LoVo (cell line): ENCODE measurements around the gene CCNYL1.
"Not testable (repeated sequence)": the region's sequence is repeated elsewhere in the genome, so short reads cannot be mapped to it uniquely, and the experiment has no call there.

Experiments
- DNase-seq: peaks from one replicate; pipeline ENCODE4 v3.0.0-alpha.2; 2016; ENCODE audit warnings: low spot score

The CCNYL1 gene

DNA sequence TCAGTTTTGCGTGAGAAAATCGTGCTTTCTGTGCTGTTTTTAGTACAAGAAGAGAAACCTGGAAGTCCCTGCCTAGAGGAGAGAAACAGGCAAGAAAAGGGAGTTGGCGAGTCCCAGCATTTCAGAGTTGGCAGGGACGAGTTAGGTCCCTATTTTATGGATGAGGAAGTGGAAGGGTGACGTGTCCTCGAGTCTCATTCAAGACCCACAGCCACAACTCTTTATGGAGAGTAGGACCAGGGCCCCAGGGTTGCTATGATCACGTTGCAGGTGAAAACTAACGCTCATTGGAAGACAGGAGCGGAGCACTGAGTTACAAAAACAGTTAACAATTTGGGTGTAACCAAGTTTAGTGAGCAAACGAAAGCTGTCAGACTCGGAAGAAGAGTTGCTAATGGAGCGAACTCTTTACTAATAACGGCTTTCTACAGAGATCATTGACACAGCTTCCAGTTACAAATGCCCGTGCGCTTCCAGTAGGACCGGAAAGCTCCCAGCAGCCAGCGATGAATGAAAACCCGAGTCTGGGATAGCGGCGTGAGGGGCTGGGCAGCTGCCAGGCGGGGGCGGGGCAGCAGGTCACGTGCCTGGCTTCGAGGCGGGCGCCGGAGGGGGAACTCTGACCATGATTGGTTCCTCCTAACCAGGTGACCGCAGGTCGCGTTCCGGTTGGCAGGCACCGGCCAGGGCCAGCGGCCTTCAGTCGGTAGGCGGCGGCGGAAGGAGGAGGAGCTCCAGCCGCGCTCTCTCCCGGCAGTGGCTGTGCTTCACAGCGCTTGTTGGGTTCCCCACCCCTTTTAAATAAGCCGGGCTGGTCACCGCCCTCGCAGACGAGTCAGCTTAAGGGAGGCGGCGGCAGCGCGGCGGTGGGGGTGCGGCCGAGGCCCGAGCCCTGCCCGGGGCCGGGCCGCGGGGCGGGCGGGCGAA is at the start of gene CCNYL1:
Gene CCNYL1 (plus strand): TSS at position 827 of the 927 bp plus-strand sequence. CDS start 257 bp downstream, outside the sequence.
- peak; percentile 98 for DNase-seq

DNA sequence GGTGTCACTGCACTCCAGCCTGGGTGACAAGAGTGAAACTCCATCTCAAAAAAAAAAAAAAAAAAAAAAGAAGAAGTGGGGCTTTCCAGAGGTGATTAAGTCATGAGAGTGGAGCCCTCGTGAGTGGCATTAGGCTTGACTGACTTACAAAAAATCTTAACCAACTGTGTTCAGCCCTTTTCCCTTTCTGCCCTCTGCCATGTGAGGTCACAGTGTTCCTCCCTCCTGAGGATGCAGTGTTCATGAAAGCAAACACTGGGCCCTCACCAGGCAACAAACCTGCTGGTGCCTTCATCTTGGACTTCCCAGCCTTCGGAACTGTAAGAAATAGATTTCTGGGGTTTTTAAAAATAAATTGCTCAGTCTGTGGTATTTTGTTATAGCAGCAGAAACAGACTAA is 49.2 kb upstream of the CCNYL1 start:
- DNase-seq = no peak

DNA sequence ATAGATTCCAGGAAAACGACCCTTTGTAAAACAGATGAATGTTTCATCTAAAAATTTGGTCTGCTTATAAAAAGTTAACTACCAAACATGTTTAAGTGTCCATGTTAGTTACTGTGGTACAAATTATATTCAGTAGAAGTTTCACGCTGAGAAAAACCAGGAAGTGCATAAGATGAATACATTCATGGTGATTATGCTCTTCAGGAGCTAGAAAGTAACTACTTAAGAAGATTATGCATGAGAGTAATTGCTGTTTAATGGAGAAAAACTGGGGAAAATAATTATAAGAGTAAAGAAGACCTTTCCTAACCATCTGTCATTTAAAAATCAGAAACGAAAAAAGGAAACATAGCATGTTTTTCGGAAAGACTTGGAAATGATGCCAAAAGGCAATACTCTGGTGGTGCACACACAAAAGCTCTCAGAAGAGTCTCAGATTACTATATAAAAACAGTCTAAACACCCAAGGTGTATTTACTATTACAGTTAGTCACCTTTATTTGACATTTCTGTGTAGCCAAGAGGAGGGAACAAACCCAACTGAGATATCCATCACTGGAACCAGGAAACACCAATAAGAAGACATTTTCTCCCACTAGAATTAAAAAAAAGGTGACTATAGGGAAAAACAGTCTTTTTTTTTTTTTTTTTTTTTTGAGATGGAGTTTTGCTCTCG is 47.4 kb upstream of the CCNYL1 start:
- DNase-seq = no peak

DNA sequence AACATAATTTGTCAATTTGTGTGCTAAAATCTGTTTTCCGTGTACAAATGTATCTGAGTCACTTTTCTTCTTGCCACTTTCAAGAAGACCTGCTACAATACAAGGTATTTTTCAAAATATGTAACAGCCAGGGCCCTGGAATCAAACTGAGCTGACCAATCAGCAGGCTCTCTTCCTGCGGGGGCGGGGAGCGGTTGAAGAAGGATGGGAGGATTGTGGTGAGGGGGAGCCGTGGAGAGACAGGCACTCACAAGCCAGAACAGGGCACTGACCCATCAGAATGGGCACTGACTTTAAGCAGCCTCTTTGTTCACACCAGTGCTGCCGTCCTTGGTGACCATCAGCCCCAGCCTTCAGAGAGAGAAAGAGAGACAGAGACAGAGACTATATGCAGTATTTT is 40.6 kb upstream of the CCNYL1 start:
- no peak for DNase-seq

DNA sequence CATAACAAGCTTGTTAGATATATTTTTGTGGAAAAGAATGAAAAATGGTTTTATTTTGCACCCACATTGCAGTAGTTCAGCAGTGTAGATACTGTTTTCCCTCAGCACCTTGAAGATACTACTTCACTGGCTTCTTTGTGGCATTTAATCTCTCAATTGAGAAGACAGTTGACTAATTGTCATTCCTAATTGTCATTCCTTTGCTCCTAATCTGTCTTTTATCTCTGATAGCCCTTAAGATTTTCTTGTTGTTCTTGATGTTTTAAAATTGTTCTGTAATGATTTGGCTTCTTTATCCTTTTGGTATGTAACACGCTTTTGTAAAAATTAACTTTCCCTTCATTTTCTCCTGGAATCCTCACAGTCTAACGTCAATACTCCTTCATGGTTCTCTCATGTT is 38.0 kb upstream of the CCNYL1 start:
- DNase-seq = no peak

DNA sequence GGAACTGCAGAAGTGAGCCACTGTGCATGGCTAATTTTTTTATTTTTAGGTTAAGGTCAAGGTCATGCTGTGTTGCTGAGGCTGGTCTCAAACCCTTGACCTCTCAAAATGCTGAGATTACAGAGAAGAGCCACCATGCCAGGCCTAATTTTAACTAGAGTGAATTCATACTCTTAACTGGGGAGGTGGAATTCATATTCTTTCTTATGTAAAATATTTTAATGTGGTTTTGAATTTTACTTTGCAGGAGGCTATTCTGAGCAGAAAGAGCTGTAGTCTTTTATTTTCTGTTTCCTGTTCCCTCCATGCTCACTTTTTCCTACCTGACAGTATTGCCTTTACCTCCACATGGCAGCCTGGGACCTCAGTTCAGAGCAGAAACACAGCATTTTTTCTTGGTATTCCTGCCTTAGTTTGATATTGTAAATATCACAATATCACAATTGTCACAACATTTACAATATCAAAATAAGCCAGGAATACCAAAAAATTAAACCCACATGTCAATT is 37.1 kb upstream of the CCNYL1 start:
- DNase-seq = no peak

DNA sequence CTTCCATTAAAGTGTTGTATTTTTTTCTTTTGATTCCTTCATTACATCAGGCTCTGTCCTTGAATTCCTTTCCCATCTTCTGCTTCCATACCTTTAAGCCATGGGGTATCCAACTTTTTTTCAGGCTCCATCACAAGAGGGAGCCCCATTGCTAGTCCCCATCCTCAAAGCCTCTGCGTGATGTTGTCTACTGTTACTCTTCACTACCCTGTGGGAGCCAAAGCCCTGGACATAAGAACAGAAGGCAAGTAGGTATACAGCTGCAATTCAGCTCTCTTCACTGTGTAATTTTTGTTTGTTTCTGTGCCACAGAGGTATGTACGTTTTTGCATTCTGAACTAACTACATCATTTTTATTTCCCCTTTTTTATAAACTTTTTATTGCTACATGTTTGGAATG is 36.6 kb upstream of the CCNYL1 start:
- DNase-seq = no peak

DNA sequence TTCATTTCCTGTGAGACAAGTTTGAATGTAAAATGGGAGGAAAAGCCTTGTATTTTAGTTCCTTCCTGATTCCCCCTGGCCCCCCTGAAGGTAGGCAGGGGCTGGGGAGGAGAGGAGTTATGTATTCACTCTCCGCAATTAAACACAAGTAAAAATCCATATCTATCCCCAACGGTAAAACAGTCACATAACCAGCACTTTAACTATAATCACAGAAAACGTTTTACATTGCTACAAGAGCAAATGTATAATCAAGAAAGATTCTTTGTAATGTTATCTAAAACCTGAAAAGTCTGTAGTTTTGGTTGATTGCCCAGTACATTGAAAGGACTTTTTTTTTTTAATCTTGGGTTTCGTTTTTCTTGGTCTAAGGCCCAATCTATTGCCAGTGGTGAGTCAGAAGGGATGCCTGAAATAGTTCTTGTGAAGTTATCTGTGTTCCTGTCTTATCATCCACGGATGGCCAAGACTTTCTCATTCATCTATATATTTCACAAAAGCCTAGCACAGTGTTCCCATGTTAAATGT is 34.5 kb upstream of the CCNYL1 start:
- DNase-seq = peak; percentile 59

DNA sequence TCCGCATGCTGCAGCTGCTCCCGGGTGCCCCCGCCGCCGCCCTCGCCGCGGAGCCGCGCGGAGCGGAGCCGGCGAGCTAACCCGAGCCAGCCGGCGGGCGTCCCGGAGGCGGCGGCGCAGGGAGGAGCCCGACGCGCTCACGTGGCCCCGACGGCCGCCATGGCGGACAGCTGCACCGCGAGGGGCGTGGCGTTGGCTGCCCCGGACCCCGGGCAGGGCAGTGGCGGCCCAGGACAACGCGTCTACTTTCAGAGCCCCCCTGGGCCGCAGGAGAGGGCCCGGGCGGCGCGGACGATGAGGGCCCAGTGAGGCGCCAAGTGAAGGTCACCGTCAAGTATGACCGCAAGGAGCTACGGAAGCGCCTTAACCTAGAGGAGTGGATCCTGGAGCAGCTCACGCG is 30.0 kb upstream of the CCNYL1 start:
- DNase-seq = no peak

DNA sequence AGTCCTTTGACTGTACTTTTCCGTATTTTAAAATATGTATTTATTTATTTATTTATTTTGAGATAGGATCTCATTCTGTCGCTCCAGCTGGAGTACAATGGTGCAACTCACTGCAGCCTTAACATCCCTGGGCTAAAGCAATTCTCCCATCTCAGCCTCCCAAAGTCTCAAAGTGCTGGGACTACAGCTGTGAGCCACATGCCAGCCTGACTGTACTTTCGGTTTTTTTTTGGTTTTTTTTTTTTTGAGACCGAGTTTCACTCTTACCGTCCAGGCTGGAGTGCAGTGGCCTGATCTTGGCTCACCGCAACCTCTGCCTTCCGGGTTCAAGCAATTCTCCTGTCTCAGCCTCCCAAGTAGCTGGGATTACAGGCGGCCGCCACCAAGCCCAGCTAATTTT is 28.9 kb upstream of the CCNYL1 start:
- no peak for DNase-seq

DNA sequence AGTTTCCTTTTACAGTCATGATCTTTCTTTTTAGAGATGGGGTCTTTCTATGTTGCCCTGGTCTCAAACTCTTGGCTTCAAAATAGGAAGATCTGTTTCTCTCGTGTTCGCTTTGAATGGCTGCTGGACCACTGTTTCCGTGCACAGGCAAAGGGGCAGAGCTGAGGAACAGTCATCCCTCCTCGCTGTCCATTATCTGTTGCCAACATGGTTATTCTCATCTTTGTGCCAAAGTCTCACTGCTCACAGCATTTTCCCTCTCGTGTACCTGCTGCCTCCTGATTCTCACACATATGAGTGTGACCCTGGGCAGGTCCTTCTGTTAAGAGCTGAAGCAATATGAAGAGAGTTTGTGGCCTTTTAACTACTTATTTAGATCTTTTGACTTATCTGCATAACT is 28.0 kb upstream of the CCNYL1 start:
- DNase-seq = no peak

DNA sequence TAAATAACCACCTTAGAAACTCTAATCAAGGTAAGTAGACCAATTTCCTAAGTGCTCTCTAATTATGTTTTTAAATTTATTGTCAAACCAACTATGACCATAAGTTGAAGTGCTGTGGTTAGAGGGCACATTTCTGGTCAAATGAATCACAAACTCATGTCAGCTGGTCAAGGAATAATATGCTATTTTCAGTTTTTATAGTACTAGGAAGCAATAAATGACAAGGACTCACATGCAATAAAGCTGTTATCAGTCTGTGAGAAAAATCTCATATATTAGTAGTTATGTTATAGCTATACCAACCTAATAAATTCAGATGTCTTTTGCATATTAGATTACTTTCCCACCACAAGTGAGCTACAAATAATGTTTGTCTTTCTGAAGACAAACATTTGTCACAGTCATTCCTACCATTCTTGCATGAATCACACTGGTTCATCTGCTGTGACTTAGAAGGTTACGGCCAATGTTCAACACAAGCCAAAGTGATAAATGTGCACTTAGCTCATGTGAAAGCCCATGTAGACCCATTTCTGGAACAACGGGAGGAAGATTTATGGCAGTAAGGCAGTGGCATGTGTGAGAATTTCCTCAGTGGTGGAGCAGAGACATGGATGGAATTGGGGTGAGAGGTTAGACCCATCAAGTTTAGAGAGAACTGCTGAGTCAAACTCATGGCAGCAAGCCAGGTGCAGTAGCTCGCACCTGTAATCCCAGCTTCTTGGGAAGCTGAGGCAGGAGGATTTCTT is 27.4 kb upstream of the CCNYL1 start:
- DNase-seq = peak; percentile 91

DNA sequence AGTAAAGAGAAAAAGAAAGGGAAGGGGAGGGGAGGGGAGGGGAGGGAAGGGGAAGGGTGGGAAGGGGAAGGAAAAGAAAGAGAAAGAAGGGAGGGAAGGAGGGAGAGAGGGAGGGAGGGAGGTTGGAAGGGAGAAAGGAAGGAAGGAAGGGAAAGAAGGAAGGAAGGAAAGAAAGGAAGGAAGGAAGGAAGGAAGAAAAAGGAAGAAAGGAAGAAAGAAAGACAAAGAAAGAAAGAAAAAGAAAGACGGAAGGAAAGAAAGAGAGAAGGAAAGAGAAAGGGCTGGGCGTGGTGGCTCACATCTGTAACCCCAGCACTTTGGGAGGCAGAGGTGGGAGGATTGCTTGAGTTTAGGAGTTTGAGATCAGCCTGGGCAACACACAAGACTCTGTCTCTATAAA is 24.6 kb upstream of the CCNYL1 start:
- no peak for DNase-seq

DNA sequence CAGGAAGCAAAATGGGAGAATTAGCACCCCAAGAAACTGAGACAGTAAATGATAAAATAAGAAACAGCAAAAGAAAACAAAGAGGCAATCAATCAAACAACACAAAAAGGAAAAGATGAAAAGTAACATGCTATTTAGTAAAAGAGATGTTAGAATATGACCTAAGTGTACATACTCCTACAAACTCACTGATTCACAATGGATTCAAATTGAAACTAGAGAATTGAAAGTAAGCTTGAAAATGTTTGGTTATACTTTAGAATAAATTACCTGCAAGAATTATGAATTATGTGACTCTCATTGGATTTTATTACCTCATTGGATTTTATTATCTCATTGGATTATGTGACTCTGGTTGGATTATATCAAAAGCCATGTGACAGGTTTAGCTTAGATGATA is 22.8 kb upstream of the CCNYL1 start:
- DNase-seq = no peak

DNA sequence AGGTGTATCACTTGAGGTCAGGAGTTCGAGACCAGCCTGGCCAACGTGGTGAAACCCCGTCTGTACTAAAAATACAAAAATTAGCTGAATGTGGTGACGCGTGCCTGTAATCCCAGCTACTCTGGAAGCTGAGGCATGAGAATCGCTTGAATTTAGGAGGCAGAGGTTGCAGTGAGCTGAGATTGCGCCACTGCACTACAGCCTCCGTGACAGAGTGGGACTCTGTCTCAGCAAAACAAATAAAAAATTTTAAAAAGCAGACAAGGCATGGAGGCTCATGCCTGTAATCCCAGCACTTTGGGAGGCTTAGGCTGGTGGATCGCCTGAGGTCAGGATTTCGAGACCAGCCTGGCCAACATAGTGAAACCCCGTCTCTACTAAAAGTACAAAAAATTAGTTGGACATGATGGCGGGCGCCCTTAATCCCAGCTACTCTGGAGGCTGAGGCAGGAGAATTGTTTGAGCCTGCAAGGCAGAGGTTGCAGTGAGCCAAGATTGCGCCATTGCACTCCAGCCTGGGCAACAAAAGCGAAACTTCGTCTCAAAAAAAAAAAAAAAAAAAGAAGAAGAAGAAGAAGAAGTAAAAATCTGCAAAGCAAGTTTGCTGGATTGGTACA is 20.5 kb upstream of the CCNYL1 start:
- not testable (repeated sequence) for DNase-seq

DNA sequence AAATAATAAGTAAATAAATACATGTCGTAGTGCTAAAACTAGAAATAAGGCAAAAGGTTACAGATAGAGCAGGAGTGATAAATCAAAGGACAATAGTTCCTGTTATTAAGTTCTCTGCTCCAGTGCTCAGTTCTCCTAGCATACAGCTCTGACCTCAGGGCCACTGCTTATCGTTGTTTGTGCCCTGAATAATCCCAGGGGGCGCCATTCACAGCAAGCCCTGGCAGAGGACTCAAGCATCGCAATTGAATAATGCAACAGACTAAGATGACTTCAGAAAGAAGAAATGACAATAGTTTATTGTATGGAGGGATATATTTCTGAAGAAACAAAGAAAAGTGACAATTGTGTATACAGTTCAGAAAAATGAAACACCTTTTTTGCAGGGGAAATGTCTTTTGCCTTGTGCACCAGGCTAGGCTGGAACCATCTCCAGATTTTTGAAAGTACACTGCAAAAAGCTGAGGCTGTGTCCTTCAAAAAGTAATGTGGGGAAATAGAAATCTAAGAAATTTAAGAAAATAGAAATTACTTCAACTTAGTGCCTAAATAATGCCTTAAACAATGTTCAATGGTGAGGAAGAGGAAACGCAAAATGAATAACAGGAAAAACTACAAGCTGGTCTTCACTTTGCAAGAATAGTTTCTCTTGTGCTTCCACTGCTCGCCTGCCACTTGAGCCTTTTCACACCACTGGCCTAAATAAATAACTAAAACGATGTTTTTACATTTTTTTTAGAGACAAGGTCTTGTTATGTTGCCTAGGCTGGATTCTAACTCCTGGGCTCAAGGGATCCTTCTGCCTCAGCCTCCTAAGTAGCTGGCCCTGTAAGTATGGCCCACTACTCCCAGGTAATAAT is 19.0 kb upstream of the CCNYL1 start:
- no peak for DNase-seq

DNA sequence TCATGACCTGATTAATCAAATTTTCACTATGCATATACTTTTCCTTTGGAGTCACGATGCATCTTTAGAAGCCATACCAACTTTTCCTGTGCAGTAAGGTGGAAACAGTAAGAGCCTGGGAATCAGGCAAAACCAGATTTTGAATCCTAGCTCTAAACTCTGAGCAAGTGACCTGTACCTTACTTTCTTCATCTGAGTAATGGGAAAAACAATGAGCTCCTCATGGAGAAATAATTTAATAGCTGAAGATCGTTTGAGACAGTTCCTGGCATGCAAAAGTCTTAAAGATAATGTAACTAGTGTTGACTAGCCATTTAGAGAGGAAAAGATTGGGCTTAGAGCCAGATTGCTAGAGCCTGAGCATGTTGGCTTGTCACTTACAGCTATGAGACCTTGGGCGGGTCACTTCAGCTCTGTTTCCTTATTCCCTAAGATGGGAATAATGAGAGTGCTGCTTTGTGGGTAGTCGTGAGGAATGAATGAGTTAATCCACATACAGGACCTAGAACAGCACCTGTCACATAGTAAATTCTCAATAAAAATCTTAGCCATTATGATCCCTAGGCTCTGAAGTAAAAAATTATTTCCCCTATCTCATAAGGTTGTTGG is 17.7 kb upstream of the CCNYL1 start:
- no peak for DNase-seq

DNA sequence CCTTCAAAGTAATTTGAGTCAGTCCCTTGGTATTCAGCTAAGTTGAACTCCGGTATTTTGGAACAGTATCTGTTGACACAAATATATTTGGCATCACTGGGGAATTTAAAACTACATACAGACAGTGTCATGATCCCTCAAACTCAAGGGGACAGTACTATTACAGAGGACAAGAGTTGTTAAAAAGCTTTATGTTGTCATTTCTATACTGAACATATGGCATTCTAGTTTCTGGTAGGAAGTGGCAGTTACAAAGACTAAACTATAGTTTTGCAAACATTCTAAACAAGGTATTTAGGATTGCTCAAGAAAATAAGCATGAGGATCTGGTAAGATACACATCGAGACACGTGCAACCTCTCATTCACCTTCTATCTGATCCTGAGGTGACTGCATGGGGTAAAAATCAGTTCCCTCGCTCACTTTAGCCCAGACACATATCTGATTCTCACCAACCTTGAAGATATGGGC is 16.6 kb upstream of the CCNYL1 start:
- DNase-seq = no peak

DNA sequence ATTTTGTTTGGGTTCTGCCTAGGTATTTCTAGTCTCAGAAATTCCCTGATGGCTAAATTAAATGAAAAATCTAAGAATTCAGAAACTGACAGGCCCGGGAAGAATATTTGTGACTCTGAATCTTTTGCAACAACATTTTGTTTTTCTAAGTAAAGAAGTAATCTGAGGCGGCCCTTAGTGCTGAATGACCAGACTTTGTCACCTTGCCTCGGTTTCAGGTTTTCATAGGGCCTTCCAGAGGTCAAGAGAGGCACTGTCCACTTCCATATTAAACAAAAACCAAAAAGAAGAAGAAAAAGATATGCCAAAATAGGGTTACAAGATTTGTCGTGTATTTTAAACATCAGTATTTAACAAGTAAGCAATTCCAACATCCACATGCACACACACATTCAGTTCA is 16.1 kb upstream of the CCNYL1 start:
- no peak for DNase-seq

DNA sequence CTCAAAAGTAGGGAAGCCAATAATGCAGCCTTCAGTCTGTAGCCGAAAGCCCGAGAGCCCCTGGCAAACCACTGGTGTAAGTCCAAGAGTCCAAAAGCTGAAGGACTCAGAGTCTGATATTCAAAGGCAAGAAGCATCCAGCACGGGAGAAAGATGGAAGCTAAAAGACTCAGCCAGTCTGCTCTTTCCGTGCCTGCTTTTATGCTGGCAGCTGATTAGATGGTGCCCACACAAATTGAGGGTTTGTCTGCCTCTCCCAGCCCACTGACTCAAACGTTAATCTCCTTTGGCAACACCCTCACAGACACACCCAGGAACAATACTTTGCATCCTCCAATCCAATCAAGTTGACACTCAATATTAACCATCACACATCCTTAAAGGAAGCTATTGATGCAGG is 14.5 kb upstream of the CCNYL1 start:
- not testable (repeated sequence) for DNase-seq
